AG09319 (cell line): Measurements from ENCODE around the gene CTDSP2.

Experiments used
- DNase-seq: peaks from one replicate; pipeline ENCODE4 v3.0.0-alpha.2; 2010; ENCODE audit warnings: low read depth; ENCODE audit errors: extremely low read depth
- CTCF ChIP-seq: IDR thresholded peaks from 2 replicates; pipeline ENCODE4 v1.5.1; 2011; ENCODE audit warnings: low read depth, mild to moderate bottlenecking, inconsistent platforms, low read length, moderate library complexity

CTDSP2 gene

GRCh38 chr12:57846577-57847319 lies at the start of gene CTDSP2:
Gene CTDSP2, minus strand, starts transcription at chr12:57846729. Its CDS starts 294 bp downstream, at chr12:57846435.
- TF ChIP-seq CTCF = no peak
- DNase-seq = peak; percentile 98

- DNase-seq = no peak
- TF ChIP-seq CTCF = no peak; the same call in 1 of the 2 replicates
Measured at GRCh38 chr12:57896115-57896433, 49.5 kb upstream of the CTDSP2 start.

- no peak for DNase-seq
- no peak for TF ChIP-seq CTCF
Measured at GRCh38 chr12:57895389-57896114, 49.0 kb upstream of the CTDSP2 start.

- DNase-seq = no peak
- no peak for TF ChIP-seq CTCF
Measured at GRCh38 chr12:57894399-57895292, 48.1 kb upstream of the CTDSP2 start.

GRCh38 chr12:57893431-57894353 lies 47.2 kb upstream of the CTDSP2 start:
- peak; percentile 78 for DNase-seq

More at GRCh38 chr12:57893431-57894353, 47.2 kb upstream of the CTDSP2 start:
- TF ChIP-seq CTCF = no peak; the same call in 1 of the 2 replicates
